Activated gamma-delta T cell treated with Interleukin-2 at 50 U/mL for 16 hours (primary cell): ENCODE data around the gene PXDN.
"Not testable (repeated sequence)": the region's sequence is repeated elsewhere in the genome, so short reads cannot be mapped to it uniquely, and the experiment has no call there.

Source experiments
- DNase-seq: peaks from one replicate; pipeline ENCODE4 v3.0.0-alpha.2; 2020

PXDN gene

DNA sequence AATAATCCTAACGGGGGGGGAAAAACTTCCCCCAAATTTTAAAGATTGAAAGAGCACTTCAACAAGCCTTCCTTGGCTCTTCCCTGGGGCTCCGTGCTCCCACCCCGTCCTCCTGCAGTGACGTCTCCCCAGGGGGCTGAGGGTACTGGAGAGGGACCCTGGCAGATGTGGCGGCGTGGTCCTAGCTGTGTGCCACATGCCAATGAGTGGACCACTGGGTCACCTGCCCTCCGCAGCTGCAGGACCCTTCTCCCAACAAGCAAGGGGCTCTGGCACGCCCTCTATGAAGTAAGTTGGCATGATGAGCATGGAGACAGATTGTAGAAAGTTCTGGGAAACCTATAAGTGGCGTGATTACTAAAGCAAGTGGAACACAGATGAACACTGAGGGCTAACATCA is 46.7 kb downstream of the PXDN start:
- no peak for DNase-seq

GRCh38 chr2:1696472-1696871 is 47.8 kb downstream of the PXDN start:
- no peak for DNase-seq

DNA sequence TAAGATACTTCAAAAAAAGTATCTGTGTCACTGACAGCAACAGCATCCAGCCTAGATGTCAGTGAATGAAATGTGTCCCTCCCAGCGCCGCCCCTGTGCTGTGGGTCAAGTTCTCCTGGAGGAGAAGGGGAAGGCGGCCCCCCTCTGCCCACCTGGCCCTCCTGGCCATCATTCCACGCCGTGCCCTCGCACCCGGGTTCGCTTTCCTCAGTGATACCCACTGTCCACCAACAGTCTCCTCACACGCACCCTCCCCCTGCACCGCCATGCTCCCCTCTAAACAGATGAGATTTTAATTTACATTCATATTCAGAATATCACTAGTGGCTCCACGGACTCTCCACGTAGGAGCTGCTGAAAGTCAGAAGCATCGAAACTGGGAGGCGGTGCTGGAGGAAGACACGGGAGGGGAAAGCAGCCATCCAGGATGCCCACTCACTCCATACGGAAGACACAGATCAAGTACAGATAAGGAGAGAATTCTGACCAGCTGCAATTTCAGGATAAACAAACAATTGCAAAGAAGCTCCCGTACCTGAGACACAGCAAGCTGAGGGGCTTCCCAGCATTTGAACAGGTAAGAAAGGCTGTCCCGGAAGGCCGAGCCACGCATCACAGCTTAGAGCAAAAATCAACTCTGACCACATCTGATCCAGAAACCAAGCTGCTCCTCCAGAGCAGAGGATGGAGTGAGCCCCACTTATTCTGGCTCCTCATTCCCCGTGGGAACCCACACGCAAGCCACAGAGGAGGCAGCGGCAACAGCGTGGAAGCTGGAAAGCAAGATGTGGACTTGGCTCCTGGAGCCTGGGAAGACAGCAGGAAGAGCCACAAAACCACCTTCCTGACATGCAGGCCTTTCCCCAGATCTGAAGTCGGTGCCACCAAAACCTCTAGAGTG is 49.7 kb downstream of the PXDN start:
- DNase-seq, result no peak

GRCh38 chr2:1693723-1694122 is 50.6 kb downstream of the PXDN start:
- DNase-seq, result no peak

DNA sequence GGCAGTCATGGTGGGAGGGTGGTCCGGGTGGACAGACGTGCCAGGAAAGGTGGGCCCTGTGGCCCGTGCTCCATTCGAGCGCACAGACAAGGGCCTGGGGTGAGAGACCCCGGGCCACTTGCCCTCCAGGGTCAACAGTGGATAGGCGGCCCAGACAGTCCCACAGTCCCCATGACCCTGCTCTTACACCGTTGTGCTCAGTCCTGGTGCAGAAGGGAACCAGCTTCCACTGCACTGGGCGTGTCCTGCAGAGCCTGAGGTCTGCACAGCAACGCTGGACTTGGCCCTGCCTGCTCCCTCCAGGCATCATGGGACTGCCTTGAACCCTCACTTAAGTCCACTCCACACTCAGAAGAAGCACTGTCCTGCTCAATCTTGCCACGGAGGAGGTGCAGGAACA is 52.0 kb downstream of the PXDN start:
- DNase-seq, result no peak

- DNase-seq, result no peak
These were observed 52.9 kb downstream of the PXDN start for GRCh38 chr2:1691366-1691765.

- DNase-seq, result no peak
These were observed 54.1 kb downstream of the PXDN start for GRCh38 chr2:1690056-1690775.

GRCh38 chr2:1688859-1689258 is 55.5 kb downstream of the PXDN start:
- DNase-seq, result no peak

DNA sequence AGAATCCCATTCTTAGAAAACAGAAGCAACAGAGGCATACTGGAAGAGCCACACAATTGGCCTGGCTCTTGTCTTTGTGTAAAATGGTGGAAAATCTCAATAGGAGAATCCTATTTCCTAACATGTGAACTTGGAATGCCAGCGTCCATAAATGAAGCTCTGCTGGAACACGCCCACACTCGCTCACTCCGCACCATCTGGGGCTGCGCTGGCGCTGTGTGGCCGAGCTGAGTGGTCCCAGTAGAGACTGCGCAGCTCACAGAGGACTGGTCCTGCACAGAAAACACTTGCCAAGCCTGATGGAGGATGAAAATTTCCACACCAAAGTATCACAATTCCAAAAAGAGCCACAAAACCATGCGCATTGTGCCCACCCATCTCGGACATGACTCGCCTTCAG is 56.2 kb downstream of the PXDN start:
- DNase-seq, result no peak

DNA sequence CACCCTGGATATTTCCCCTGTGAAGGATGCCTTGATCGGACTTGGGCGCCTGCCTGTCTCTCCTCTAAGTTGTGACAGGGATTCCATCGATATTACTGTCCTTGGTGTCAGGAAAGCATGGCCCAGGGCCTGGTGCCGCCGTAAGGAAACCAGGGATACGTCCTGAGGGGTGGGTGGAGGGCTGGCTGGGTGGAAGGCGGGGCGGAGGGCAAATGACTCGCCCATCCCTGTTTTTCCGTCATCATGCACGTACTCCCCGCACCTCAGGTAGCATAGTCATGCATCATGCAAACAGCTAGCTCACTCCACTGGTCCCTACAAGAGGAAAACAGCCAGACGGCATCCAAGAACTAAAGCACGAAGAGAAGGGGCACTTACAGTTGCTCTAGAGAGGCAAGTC is 57.1 kb downstream of the PXDN start:
- DNase-seq, result no peak

DNA sequence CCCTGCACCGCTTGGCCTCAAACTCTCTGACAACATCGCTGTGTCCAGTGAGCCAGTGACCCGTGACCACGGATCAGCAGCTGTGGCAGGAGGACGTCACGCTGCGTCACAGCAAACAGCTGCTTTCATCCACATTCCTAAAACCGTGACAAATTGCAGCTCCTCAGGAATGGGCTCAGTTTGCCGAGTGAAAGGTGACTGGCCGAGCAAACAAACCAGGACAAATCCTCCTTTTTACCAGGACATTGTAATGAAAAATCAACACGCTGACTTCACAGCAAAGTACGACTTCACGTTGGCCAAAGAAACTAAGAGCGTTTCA is 57.6 kb downstream of the PXDN start:
- no peak for DNase-seq

GRCh38 chr2:1685957-1686783 is 58.1 kb downstream of the PXDN start:
- DNase-seq, result no peak

DNA sequence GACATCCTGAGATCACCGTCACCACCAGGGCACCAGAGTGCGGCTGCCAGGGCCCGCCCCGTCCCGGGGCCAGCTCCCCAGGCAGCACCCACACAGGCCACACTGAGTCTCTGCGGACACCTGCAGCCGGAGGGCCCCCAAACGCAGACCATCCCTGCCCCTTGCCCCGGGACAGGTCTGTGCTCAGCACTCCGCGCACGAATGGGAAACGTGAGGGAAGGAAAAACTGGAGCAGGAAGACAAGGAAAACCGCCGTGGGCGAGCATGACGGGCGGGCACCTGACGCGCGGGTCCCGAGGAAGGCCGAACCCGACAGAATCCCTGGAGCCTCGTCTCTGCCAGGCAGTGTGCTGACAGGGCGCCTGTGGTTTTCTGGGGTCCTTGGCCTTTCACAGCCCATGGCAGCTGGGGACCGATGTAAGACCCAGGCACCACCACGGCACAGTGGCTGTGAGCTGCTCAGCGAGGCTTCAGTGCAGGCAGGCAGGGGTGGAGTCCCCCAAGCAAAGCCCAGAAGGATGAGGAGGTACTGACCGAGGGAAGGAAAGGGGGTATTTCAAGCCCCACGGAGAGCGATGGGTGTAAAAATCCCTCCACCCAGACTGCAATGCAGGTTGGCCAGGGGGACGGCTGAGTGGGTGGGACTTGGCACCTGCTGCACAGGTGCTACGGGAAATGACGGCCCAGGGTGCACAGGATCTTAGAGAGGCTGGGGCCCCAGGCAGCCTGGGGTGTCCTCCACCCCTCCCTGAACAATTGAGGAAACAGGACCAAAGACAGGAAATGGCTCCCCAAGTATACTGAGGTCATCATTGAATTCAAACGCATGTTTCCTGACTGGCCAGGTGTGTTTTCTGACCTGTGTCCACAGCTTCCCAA is 59.0 kb downstream of the PXDN start:
- DNase-seq, result no peak

- no peak for DNase-seq
These were observed 61.0 kb downstream of the PXDN start for GRCh38 chr2:1683297-1683696.

DNA sequence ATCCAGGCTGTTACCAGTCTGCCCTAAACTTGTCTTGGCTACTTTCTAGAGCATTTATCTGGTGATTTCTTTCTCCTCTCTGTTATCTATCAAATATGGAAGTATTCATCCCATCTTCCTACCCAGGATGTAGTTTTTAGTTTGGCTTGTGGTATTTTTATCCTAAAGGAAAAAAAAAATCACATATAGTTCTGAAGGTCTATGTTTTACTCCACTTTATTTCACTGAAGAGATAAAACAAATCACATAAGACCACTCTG is 62.2 kb downstream of the PXDN start:
- DNase-seq, result no peak

- no peak for DNase-seq
These were observed 62.8 kb downstream of the PXDN start for GRCh38 chr2:1681323-1682180.

GRCh38 chr2:1681017-1681318 is 63.3 kb downstream of the PXDN start:
- no peak for DNase-seq

DNA sequence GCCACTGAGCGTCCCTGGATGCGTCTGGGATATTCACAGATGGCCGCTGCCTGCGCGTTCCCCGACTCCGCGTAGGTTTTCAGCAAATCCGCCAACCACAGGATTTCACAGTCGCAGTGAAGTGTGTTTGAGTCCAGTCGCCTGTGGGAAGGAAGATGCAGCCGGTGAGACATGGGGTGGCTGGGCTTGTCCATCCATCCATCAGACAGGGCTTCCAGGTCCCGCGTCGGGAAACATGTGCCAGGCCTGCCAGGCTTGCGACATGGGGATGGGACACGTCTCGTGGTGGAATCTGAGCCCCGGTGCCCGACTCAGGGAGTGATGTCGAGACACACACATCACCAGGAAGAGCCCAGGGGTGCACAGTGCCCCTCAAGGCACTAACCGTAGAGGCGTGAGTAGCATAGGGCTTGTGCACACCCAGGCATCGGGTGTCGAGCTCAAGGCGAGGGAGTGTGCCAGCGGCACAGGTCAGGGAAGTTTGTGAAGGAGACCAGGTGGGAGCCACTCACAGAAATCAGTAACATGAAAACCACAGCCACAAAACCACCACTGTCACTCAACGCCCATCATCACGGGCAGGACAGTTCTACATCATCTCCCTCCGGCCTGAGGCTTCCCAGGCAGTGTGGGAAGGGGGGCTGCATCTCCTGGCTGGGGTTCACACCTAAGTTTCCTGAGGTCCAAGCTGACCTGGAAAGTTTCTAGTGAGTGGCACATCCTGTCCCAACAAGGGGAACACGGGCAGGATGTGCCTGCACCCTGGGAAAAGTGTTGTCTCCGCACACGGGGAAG is 63.9 kb downstream of the PXDN start:
- no peak for DNase-seq

GRCh38 chr2:1679488-1680039 is 64.8 kb downstream of the PXDN start:
- DNase-seq, result not testable (repeated sequence)

DNA sequence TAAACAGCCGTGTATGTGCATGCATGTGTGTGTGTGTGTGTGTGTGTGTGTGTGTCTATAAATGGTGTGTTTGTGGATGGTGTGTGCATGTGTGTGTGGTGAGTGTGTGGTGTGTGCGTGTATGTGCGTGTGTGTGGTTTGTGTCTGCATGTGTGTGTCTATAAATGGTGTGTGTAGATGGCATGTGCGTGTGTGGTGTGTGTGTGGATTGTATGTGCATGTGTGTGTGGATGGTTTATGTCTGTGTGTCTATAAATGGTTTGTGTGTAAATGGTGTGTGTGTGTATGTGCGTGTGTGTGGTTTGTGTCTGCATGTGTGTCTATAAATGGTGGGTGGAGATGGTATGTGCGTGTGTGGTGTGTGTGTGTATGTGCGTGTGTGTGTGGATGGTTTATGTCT is 65.2 kb downstream of the PXDN start:
- DNase-seq, result not testable (repeated sequence)

DNA sequence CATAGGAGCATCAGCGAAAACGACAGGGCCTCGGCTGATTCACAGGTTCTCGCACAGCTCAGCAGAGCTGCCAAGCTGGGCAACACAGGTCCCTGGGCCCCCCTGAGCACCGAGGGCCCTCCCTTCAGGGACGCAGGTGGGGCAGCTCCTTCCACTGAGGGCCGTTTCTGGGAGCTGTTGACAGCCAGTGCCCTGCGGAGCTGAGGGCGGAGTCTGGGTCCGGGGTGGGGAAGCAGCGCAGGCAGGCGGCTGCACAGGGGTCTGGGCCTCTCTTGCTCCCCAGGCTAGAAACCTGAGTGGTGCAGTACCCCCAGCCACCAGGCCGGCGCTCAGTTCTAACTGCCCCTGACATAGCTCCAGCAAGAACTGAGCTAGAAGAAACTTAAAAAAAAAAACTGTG is 65.7 kb downstream of the PXDN start:
- no peak for DNase-seq
